Pancreas (tissue), 10 donors: Measurements from ENCODE around the gene KNDC1. TPM values are rescaled to one million over a fixed set of nuclear protein-coding genes. Genes with fewer than 3 reads are reported as not detected.

Experiments
- ATAC-seq, 4 donors: fragments of 200-7000 bp; cut with Tn5 transposase; one replicate each; pipeline versions ENCODE4 v1.8.0 to v1.9.1; 2020; ENCODE audit warnings: mild to moderate bottlenecking in 4 of 4, moderate library complexity in 4 of 4
- DNase-seq, 6 donors: peaks; one replicate each; pipeline ENCODE4 v3.0.0-alpha.2; 2020
- FAIRE-seq: peaks from 2 replicates; lab custom pipeline; 2012; peaks lifted over from hg19 to GRCh38; lab: Jason Lieb, UNC
- H3K27ac ChIP-seq, 4 donors: fragments of 200-600 bp; sonication (generic); 1 replicate in 3 of 4; 2 replicates in 1 of 4; pipeline versions ENCODE4 v1.5.0 to v1.8.0; 2020
- H3K27me3 ChIP-seq, 4 donors: fragments of 200-600 bp; one replicate each; pipeline ENCODE4 v1.8.0; 2021
- H3K36me3 ChIP-seq, 3 donors: fragments of 200-600 bp; sonication (generic) in 1 of 3; one replicate each; pipeline versions ENCODE4 v1.5.0 to v1.8.0; 2020 to 2021
- H3K4me1 ChIP-seq, 3 donors: fragments of 200-600 bp; one replicate each; pipeline ENCODE4 v1.8.0; 2021
- H3K4me3 ChIP-seq, 4 donors: fragments of 200-600 bp; sonication (generic) in 2 of 4; one replicate each; pipeline versions ENCODE4 v1.5.0 to v1.8.0; 2020 to 2021
- H3K9me3 ChIP-seq, 4 donors: fragments of 200-600 bp; one replicate each; pipeline ENCODE4 v1.8.0; 2021
- CTCF ChIP-seq, 4 donors: fragments of 200-600 bp; sonication (generic) in 3 of 4; IDR thresholded peaks; one replicate each; pipeline versions ENCODE4 v1.5.0 to v1.8.0; 2021; ENCODE audit warnings: antibody characterized with exemption in 4 of 4
- WGBS, 2 donors: extraction: QIAGEN DNeasy Blood & Tissue Kit; methylation state at CpG; one replicate each; pipeline ENCODE4 v1.1.7; 2013; 5-methylcytosine and 5-hydroxymethylcytosine counted together
- intact Hi-C, 3 donors: fragments of 100-400 bp; cut with DNase I; formaldehyde crosslinking; loops; one replicate each; pipeline versions ENCODE4 v1.11.1 to v1.14.2; 2022
- polyA plus RNA-seq, 2 donors: library from polyadenylated mRNA; stranded (reverse); fragments of 200-250 nt; gene quantifications; one replicate each; pipeline ENCODE4 v1.2.3, GENCODE V29; 2013
- total RNA-seq, 6 donors: library from RNA; stranded (reverse); fragmentation: NEBNext Ultra II Directional in 4 of 6; extraction: Animal tissue kit (Norgen Biotek cat#: 25700) in 4 of 6; gene quantifications; one replicate each; pipeline versions ENCODE4 v1.2.1 to v1.2.4, GENCODE V29; 2021 to 2023
- donor health status: healthy with polysubstance abuse.
- donor health status: DM: no; HTN: no; CAD: no; lungs with moderate emphysema.
- donor health status: DM: no; HTN: no; CAD: no.
- donor health status: control.
- donor health status: control.
- donor health status: Bipolar disorder and iron deficiency.
- donor health status: DM: yes; HTN: yes; CAD: no.
- donor health status: DM: no; HTN: no; CAD: no.
- donor health status: DM: no; HTN: no; CAD: no.
- donor health status: DM: yes; HTN: yes; CAD: no.

KNDC1 gene
- total and polyA plus RNA-seq, 8 donors: 0.14 to 3.1 (median 0.74) TPM

- WGBS, 2 donors: 73 to 82% methylated on average over 28 to 30 of the region's 30 CpGs
- Histone ChIP-seq H3K27ac (no peak overlapping the region), H3K4me1 (no peaks in the 10 kb centered on the region), H3K4me3 (no peak overlapping the region), H3K36me3 (no peaks in the 10 kb centered on the region), H3K27me3 (no peaks in the 10 kb centered on the region), H3K9me3 (no peaks in the 10 kb centered on the region)
- no peak for DNase-seq
- FAIRE-seq: no peak
- ATAC-seq: no peak
- intact Hi-C loops: no loop called here
- no peak for TF ChIP-seq CTCF (IDR thresholded peaks at IDR 0.05)
These were observed 4.8 kb upstream of the KNDC1 start for GRCh38 chr10:133154996-133155778.

GRCh38 chr10:133156674-133157579 lies 3.1 kb upstream of the KNDC1 start:
- ATAC-seq (no peak), DNase-seq (no peak), FAIRE-seq (no peak)
- no peaks in the 10 kb centered on the region for H3K9me3 ChIP-seq
- intact Hi-C loops: no loop called here
- no peaks in the 10 kb centered on the region for H3K36me3 ChIP-seq
- peaks cover 0 to 4% (median 0%) of the 10 kb centered on the region in 4 donors for H3K27me3 ChIP-seq
- H3K4me3 ChIP-seq: no peak overlapping the region
- TF ChIP-seq CTCF (IDR thresholded peaks at IDR 0.05): no peak
- no peak overlapping the region for H3K27ac ChIP-seq
- 60 to 74% methylated on average over 24 of the region's 24 CpGs for WGBS, 2 donors
- H3K4me1 ChIP-seq: peaks cover 0 to 8% (median 3%) of the 10 kb centered on the region in 3 donors

- WGBS, 2 donors: 59 to 64% methylated on average over 34 of the region's 34 CpGs
- no peak for ATAC-seq
- H3K36me3 ChIP-seq: no peaks in the 10 kb centered on the region
- H3K9me3 ChIP-seq: no peaks in the 10 kb centered on the region
- no peak overlapping the region for H3K4me3 ChIP-seq
- peaks cover 0 to 8% (median 3%) of the 10 kb centered on the region in 3 donors for H3K4me1 ChIP-seq
- FAIRE-seq: no peak
- intact Hi-C loops: no loop called here
- DNase-seq: no peak
- no peak overlapping the region for H3K27ac ChIP-seq
- TF ChIP-seq CTCF (IDR thresholded peaks at IDR 0.05): no peak
- peaks cover 0 to 4% (median 0%) of the 10 kb centered on the region in 4 donors for H3K27me3 ChIP-seq
These were observed 2.2 kb upstream of the KNDC1 start for GRCh38 chr10:133157662-133158436.

GRCh38 chr10:133158437-133158755 lies 1.6 kb upstream of the KNDC1 start:
- Histone ChIP-seq H3K27me3 (peaks cover 0 to 4% (median 0%) of the 10 kb centered on the region in 4 donors), H3K4me3 (no peak overlapping the region), H3K27ac (no peak overlapping the region), H3K4me1 (peaks cover 0 to 8% (median 3%) of the 10 kb centered on the region in 3 donors), H3K9me3 (no peaks in the 10 kb centered on the region), H3K36me3 (no peaks in the 10 kb centered on the region)
- FAIRE-seq (no peak), DNase-seq (no peak), ATAC-seq (no peak)
- 43 to 44% methylated on average over 12 of the region's 12 CpGs for WGBS, 2 donors
- no peak for TF ChIP-seq CTCF (IDR thresholded peaks at IDR 0.05)
- intact Hi-C loops: no loop called here
